NAMALWA (cell line): ENCODE results near the gene PSORS1C2.

ENCODE experiments used
- DNase-seq: peaks from one replicate; pipeline ENCODE4 v3.0.0-alpha.2; 2015; ENCODE audit warnings: low spot score

Gene PSORS1C2

GRCh38 chr6:31139599-31139998, 733 bp upstream of the PSORS1C2 start:
- no peak for DNase-seq

DNA sequence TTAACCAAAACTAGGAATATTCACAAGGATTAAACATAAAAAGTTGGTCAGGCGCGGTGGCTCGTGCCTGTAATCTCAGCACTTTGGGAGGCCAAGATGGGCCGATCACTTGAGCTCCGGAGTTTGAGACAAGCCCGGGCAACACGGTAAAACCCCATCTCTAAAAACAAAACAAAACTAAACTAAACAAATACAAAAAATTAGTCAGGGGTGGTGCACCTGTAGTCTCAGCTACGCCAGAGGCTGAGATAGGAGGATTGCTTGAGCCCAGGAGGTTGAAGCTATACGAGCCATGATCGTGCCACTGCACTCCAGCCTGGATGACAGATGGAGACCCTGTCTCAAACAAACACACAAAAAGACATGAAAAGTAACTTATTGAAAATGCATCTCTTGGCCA, 3.2 kb downstream of the PSORS1C2 start:
- DNase-seq: no peak

DNA sequence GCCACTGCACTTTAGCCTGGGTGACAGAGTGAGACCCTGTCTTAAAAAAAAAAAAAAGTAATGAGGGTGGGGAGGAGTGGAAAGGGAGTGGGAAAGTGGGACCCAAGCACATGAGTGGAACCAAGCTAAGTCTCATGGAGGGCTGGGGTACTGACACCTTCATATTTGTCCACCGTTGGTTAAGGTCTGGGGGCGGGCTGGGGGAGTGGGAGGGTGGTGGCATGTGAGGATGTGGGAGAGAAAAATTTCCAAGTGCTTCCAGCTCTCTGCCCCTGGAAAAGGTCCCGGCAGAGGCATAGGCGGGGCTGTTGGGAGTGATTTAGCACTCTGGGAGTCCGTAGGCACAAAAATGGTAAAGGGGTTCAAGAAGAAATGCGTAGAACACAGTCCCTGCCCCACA, 6.1 kb downstream of the PSORS1C2 start:
- no peak for DNase-seq

DNA sequence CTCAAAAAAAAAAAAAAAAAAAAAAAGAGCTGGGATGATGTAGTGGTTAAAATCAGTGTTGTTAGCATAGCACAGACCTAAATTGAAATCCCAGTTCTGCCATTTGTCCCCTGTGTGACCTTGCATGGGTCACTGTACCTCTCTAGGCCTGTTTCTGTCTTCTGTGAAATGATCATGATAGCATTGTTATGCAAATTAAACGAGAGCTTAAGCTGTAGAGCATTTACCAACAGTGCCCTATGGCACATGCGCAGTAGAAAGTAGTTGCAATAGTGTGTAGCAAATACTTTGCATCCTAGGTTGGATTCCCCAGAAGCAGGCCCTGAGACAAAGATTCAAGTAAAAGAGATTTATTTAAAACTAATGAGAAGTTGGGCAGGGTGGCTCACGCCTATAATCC, 7.3 kb downstream of the PSORS1C2 start:
- no peak for DNase-seq

- DNase-seq: no peak
These were observed 8.1 kb downstream of the PSORS1C2 start for GRCh38 chr6:31130751-31131150.

GRCh38 chr6:31129130-31129529, 9.7 kb downstream of the PSORS1C2 start:
- DNase-seq: no peak

DNA sequence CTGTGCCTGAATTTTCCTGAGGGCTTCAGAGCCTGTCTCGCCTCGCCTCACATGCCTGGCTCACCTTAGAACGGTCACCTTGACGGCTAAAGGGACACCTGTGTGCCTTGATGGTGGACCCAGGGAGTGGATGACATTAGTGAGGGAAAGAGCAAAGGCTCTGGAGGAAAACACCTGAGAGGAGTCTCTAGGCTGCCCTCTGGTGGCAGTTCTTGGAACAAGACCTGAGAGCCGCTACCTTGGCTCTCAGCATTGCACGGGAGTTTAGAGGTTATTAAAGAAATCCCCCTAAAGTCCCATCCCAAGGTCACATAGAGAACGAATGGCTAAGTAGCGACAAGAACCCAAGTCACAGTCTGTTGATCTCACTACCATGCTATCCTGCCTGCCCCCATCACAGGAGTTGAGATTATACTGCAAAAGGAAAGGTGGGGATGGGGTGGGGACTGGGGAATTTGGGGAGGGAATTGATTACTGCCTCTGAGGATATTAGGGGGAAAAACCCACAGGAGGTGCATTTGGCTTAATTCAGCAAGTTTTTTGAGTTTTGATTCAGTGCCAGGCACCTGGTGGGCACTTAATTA, 10.7 kb downstream of the PSORS1C2 start:
- DNase-seq: peak; percentile 74

GRCh38 chr6:31126396-31127175, 12.3 kb downstream of the PSORS1C2 start:
- DNase-seq: peak; percentile 36

DNA sequence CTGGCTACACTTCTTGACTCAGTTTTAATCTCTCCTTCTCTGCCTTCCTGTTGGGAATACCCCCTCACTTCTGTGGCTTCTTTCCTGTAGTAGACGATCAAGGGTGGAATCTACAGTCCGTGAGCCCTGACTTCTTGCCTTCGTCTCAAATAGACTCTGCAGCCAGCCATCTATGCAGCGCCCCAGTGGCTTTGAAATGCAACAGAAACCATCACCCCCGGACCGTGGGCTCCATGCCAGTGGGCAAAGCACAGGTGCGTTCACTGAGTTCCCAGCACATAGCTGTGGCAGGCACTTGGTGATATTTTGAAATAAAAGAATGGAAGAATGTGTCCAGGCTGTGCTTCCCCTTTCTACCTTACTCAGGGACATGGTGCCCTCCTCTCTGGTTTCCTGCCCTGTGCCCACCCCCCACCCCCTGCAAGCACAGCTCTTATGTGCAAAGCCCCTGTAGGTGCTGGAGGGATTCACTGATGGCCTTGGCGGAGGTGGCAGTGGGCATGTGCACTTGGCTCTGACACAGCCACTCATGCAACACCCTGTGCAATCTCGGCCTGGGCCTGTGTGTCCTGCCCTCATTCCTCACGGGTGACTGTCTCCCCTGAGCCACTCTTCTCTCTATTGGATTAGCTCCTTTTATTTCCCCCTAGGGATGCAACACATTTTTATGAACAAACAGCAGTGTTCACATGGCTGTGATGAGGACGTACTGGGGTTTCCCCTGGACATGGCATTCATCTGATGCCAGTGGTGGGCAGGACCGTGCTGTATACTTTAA, 13.1 kb downstream of the PSORS1C2 start:
- DNase-seq: no peak

DNA sequence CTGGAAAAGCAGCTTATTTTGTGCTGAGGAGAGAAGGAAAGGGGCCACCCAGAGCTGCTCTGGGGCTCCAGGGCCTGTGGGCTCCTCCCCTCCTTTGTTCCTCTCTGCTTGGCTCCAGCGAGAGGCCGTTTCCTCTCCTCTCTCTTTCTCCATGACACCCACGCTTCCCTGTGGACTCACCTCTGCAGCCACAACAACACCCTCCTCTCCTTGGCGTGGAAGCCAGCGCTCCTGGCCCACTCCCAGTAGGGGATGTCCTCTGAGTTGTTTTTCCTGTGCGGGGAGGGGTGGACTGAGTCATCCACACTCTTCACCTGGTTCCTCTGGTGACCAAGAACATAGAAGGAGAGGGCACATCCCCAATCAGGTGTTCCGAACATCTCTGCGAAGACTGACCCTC, 13.7 kb downstream of the PSORS1C2 start:
- no peak for DNase-seq

GRCh38 chr6:31122791-31123706, 15.8 kb downstream of the PSORS1C2 start:
- DNase-seq: no peak

DNA sequence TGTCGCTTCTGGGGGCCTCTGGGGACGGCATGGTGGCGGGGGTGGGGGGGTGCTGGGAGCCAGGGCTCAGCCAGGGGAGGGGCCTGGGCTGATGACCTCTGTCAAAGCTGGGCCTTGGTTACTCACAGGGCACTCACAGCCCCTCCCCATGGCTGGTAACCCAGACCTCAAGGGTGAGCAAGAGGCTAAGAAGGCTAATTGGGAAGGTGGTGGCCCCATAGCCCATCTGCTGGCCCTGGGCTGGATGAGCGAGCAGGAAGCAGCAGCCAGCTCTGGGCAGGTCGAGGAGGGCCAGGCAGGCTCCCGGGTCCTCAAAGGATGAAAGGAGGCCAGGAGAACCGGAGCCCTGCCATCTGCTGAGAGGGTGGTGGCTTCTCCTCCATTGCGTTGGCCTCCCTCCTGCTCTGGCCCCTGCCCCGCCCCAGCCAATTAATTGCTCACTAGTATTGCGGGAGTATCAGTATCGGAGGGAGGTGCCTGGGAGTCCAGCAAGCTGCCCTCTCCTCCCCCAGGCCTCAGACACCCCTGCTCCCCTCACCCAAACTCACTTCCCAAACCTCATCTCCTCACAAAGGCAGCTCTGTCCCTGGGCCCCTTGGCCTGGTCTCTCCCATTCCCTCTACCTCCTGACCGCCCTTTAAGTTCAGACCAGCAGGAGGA, 17.6 kb downstream of the PSORS1C2 start:
- no peak for DNase-seq

GRCh38 chr6:31120151-31120915, 18.5 kb downstream of the PSORS1C2 start, which contains the start of gene CDSN:
CDSN (minus strand) TSS chr6:31120446; CDS start chr6:31120419, 27 bp downstream.
- no peak for DNase-seq

- DNase-seq: no peak
These were observed 20.7 kb downstream of the PSORS1C2 start for GRCh38 chr6:31118178-31118577.

DNA sequence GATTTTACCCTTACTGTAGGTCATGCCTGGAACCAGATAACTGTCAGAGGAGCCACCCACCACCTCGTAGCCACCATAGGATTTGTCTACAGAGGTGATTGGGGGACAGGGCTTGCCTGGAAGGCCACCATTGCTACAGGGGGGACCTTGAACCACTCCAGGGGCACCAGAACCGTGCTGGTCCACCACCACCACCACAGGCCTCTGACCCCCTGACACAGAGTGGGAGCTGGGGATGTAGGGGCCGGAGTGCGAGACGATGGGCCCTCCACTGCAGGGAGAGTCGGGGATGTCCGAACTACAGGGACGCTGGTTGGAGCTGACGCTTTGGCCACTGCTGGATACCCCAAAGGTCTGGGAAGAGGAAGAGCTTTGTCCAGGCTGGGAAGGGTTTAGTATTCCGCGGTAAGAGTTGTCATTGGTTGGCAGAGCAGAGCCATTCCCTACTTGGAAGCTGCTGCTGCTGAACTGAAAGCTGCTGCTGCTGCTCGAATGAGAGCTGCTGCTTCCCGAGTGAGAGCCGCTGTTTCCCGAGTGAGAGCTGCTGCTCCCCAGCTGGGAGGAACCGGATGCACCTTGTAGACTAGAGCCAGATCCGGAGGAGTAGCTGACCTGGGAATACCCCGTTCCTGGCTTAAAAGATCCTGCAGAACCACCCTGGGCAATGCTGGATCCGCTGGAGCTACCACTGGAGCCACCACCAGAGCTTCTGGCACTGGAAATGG, 22.0 kb downstream of the PSORS1C2 start:
- no peak for DNase-seq

DNA sequence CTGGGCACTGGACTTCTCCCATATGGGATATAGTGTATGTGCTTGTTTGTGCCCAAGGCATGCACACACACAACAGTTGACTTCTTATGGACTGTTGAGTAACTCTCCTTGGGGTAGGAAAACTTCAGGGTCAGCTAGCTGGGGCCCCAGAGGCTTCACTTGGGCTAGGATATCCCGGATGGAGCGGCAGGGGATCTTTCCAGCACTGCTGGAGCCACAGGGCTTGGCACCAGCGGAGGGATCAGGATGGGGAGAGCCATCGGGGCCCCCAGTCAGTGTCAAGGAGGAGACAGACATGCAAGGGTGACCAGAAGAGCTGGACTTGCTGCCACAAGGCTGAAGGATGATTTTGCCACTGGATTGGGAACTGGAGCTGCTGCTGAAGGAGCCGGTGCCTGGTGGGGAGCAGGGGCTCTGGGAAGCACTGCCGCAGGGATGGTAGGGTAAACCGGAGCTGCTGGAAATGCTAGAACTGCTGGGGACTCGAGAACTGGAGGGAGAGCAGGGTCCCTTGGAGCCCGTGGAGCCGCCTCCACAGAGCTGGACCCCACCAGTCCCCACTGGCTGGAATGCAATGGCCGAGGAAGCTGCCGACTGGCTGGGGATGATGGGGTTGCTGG, 22.8 kb downstream of the PSORS1C2 start:
- DNase-seq: no peak

- DNase-seq: peak; percentile 27
These were observed 23.7 kb downstream of the PSORS1C2 start for GRCh38 chr6:31114970-31115849.

GRCh38 chr6:31114541-31114878, 24.4 kb downstream of the PSORS1C2 start, which contains the start of gene PSORS1C1:
PSORS1C1 (plus strand) TSS chr6:31114800; CDS start chr6:31129633, 14,833 bp downstream.
- no peak for DNase-seq
